ENCODE measurements around the gene ZNF346. TPM values are rescaled to one million over a fixed set of nuclear protein-coding genes. Genes with fewer than 3 reads are reported as not detected.

Gene ZNF346
- total and polyA plus RNA-seq, 10 of the 15 experiments (the other 5 are each of a cell fraction or from before 2014, with no cell fraction given), result 6.5 to 30.2 (median 24.0) TPM

DNA sequence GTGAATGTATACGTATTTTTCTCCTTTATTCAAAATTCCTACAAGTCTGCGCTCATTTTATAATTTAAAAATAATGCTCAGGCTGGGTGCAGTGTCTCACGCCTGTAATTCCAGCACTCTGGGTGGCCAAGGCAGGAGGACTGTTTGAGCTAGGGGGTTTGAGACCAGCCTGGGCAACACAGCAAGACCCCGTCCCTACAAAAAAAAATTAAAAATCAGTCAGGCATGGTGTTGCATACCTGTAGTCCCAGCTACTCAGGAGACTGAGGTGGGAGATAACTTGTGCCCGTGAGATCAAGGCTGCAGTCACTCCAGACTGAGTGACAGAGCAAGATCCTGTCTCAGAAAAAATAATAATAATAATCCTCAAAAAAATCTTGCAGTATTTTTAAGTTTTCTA lies 23.7 kb upstream of the ZNF346 start:
- Histone ChIP-seq H3K4me2 (ENCODE audit: control insufficient read depth, insufficient read depth) (no peak overlapping the region), H3K36me3 (ENCODE audit: control insufficient read depth in 2 of 2, insufficient read depth in 2 of 2, low read length in 1 of 2) (no peaks in the 10 kb centered on the region), H3K27ac (ENCODE audit: control insufficient read depth, insufficient read depth) (no peak overlapping the region), H3K9ac (ENCODE audit: control insufficient read depth, insufficient read depth, low read length) (no peak overlapping the region), H3K9me3 (replicated peaks; ENCODE audit: control insufficient read depth, insufficient read depth, low read length) (no peaks in the 10 kb centered on the region; the same call in 2 of the 3 replicates), H3K27me3 (replicated peaks in 1 of 2; ENCODE audit: control insufficient read depth in 2 of 2, insufficient read depth in 2 of 2, low read length in 1 of 2) (no peaks in the 10 kb centered on the region), H3K79me2 (ENCODE audit: control insufficient read depth, insufficient read depth, low read length) (peaks cover 94% of the 10 kb centered on the region), H3K4me1 (ENCODE audit: control insufficient read depth, insufficient read depth, low read length) (peaks cover 39% of the 10 kb centered on the region), H4K20me1 (ENCODE audit: control insufficient read depth, insufficient read depth) (peaks cover 2% of the 10 kb centered on the region; the same call in 1 of the 2 replicates), H2AFZ (ENCODE audit: control insufficient read depth, low read depth, low read length) (no peak overlapping the region), H3K4me3 (no peak overlapping the region)
- no peak for TF ChIP-seq WRNIP1 (IDR thresholded peaks at IDR 0.05; ENCODE audit: borderline replicate concordance, low read depth, low read length)
- TF ChIP-seq, protein P1, sequence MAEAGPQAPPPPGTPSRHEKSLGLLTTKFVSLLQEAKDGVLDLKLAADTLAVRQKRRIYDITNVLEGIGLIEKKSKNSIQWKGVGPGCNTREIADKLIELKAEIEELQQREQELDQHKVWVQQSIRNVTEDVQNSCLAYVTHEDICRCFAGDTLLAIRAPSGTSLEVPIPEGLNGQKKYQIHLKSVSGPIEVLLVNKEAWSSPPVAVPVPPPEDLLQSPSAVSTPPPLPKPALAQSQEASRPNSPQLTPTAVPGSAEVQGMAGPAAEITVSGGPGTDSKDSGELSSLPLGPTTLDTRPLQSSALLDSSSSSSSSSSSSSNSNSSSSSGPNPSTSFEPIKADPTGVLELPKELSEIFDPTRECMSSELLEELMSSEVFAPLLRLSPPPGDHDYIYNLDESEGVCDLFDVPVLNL (IDR thresholded peaks at IDR 0.05; ENCODE audit: low read depth, low read length), result no peak
- TF ChIP-seq, protein P2, sequence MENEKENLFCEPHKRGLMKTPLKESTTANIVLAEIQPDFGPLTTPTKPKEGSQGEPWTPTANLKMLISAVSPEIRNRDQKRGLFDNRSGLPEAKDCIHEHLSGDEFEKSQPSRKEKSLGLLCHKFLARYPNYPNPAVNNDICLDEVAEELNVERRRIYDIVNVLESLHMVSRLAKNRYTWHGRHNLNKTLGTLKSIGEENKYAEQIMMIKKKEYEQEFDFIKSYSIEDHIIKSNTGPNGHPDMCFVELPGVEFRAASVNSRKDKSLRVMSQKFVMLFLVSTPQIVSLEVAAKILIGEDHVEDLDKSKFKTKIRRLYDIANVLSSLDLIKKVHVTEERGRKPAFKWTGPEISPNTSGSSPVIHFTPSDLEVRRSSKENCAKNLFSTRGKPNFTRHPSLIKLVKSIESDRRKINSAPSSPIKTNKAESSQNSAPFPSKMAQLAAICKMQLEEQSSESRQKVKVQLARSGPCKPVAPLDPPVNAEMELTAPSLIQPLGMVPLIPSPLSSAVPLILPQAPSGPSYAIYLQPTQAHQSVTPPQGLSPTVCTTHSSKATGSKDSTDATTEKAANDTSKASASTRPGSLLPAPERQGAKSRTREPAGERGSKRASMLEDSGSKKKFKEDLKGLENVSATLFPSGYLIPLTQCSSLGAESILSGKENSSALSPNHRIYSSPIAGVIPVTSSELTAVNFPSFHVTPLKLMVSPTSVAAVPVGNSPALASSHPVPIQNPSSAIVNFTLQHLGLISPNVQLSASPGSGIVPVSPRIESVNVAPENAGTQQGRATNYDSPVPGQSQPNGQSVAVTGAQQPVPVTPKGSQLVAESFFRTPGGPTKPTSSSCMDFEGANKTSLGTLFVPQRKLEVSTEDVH (IDR thresholded peaks at IDR 0.05; ENCODE audit: low read depth, partially characterized antibody), result no peak
- TF ChIP-seq, protein P3, sequence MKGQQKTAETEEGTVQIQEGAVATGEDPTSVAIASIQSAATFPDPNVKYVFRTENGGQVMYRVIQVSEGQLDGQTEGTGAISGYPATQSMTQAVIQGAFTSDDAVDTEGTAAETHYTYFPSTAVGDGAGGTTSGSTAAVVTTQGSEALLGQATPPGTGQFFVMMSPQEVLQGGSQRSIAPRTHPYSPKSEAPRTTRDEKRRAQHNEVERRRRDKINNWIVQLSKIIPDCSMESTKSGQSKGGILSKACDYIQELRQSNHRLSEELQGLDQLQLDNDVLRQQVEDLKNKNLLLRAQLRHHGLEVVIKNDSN (IDR thresholded peaks at IDR 0.05; ENCODE audit: borderline replicate concordance, extremely low read length, insufficient read depth, low read depth, low read length), result no peak
- TF ChIP-seq, protein P4, sequence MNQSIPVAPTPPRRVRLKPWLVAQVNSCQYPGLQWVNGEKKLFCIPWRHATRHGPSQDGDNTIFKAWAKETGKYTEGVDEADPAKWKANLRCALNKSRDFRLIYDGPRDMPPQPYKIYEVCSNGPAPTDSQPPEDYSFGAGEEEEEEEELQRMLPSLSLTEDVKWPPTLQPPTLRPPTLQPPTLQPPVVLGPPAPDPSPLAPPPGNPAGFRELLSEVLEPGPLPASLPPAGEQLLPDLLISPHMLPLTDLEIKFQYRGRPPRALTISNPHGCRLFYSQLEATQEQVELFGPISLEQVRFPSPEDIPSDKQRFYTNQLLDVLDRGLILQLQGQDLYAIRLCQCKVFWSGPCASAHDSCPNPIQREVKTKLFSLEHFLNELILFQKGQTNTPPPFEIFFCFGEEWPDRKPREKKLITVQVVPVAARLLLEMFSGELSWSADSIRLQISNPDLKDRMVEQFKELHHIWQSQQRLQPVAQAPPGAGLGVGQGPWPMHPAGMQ (IDR thresholded peaks at IDR 0.05; ENCODE audit: borderline replicate concordance), result no peak
- TF ChIP-seq, protein P5, sequence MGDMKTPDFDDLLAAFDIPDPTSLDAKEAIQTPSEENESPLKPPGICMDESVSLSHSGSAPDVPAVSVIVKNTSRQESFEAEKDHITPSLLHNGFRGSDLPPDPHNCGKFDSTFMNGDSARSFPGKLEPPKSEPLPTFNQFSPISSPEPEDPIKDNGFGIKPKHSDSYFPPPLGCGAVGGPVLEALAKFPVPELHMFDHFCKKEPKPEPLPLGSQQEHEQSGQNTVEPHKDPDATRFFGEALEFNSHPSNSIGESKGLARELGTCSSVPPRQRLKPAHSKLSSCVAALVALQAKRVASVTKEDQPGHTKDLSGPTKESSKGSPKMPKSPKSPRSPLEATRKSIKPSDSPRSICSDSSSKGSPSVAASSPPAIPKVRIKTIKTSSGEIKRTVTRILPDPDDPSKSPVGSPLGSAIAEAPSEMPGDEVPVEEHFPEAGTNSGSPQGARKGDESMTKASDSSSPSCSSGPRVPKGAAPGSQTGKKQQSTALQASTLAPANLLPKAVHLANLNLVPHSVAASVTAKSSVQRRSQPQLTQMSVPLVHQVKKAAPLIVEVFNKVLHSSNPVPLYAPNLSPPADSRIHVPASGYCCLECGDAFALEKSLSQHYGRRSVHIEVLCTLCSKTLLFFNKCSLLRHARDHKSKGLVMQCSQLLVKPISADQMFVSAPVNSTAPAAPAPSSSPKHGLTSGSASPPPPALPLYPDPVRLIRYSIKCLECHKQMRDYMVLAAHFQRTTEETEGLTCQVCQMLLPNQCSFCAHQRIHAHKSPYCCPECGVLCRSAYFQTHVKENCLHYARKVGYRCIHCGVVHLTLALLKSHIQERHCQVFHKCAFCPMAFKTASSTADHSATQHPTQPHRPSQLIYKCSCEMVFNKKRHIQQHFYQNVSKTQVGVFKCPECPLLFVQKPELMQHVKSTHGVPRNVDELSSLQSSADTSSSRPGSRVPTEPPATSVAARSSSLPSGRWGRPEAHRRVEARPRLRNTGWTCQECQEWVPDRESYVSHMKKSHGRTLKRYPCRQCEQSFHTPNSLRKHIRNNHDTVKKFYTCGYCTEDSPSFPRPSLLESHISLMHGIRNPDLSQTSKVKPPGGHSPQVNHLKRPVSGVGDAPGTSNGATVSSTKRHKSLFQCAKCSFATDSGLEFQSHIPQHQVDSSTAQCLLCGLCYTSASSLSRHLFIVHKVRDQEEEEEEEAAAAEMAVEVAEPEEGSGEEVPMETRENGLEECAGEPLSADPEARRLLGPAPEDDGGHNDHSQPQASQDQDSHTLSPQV (IDR thresholded peaks at IDR 0.05), result no peak
- TF ChIP-seq SREBF2 (IDR thresholded peaks at IDR 0.05; ENCODE audit: low read length), result no peak
- POLR2A ChIA-PET, result no interaction called here
- WGBS (ENCODE audit: insufficient coverage, insufficient replicate concordance, low lambda C conversion rate, missing lambda C conversion rate), result 98% methylated on average over 5 of the region's 5 CpGs
- SMC1A ChIA-PET (ENCODE audit: uncharacterized antibody, unreplicated experiment), result no interaction called here
- intact Hi-C loops (cut with micrococcal nuclease; ENCODE audit: unreplicated experiment) (no loop called here), in situ Hi-C loops (cut with MboI) (no loop called here)
- FAIRE-seq (no peak), DNase-seq (ENCODE audit: low read depth, low spot score) (no peak), ATAC-seq (no peak)
- RAD21 ChIA-PET (ENCODE audit: unreplicated experiment), result no interaction called here
- BruUV-seq (replicated peaks), result no TSS peak
- CTCF ChIA-PET, result no interaction called here
